ENCODE measurements around the gene APOM. TPM values are rescaled to one million over a fixed set of nuclear protein-coding genes. Genes with fewer than 3 reads are reported as not detected.

APOM gene
- total RNA-seq, 1 experiment from 2014 or later, result 3.5 TPM

DNA sequence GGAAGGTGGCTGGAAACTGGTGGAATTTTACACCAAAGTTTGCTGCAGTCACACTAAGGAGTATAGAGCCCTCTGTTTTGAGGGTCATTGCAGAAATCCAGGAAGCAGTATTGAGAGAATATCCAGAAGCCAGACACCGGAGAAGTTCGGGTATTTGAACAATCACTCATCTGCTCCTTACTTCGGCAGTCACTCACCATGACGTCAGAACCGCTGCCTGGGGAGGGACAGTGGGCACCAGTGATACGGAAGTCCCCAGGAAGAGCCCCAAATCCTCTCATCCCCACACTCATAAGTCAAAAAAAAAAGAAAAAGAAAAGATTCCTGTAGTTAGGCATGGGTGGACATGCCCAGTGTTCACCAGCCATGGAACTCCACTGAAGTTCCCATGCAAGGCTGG is 21.2 kb downstream of the APOM start:
- no peaks in the 10 kb centered on the region for H3K9me3 Mint-ChIP-seq
- ATAC-seq (no peak), DNase-seq (ENCODE audit: low spot score) (no peak)
- no peak overlapping the region for H3K27ac Mint-ChIP-seq
- TF ChIP-seq, protein P1, sequence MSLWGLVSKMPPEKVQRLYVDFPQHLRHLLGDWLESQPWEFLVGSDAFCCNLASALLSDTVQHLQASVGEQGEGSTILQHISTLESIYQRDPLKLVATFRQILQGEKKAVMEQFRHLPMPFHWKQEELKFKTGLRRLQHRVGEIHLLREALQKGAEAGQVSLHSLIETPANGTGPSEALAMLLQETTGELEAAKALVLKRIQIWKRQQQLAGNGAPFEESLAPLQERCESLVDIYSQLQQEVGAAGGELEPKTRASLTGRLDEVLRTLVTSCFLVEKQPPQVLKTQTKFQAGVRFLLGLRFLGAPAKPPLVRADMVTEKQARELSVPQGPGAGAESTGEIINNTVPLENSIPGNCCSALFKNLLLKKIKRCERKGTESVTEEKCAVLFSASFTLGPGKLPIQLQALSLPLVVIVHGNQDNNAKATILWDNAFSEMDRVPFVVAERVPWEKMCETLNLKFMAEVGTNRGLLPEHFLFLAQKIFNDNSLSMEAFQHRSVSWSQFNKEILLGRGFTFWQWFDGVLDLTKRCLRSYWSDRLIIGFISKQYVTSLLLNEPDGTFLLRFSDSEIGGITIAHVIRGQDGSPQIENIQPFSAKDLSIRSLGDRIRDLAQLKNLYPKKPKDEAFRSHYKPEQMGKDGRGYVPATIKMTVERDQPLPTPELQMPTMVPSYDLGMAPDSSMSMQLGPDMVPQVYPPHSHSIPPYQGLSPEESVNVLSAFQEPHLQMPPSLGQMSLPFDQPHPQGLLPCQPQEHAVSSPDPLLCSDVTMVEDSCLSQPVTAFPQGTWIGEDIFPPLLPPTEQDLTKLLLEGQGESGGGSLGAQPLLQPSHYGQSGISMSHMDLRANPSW (CRISPR knock-in tag; conservative IDR thresholded peaks at IDR 0.05; ENCODE audit: low read depth), result no peak
- TF ChIP-seq JUN (CRISPR knock-in tag; IDR thresholded peaks at IDR 0.05) (no peak), ZNF219 (CRISPR knock-in tag; IDR thresholded peaks at IDR 0.05; ENCODE audit: borderline replicate concordance) (no peak), FOXP1 (CRISPR knock-in tag; IDR thresholded peaks at IDR 0.05; ENCODE audit: borderline replicate concordance) (no peak), CREB1 (CRISPR knock-in tag; IDR thresholded peaks at IDR 0.05) (no peak)
- TF ChIP-seq, protein P2, sequence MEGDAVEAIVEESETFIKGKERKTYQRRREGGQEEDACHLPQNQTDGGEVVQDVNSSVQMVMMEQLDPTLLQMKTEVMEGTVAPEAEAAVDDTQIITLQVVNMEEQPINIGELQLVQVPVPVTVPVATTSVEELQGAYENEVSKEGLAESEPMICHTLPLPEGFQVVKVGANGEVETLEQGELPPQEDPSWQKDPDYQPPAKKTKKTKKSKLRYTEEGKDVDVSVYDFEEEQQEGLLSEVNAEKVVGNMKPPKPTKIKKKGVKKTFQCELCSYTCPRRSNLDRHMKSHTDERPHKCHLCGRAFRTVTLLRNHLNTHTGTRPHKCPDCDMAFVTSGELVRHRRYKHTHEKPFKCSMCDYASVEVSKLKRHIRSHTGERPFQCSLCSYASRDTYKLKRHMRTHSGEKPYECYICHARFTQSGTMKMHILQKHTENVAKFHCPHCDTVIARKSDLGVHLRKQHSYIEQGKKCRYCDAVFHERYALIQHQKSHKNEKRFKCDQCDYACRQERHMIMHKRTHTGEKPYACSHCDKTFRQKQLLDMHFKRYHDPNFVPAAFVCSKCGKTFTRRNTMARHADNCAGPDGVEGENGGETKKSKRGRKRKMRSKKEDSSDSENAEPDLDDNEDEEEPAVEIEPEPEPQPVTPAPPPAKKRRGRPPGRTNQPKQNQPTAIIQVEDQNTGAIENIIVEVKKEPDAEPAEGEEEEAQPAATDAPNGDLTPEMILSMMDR (IDR thresholded peaks at IDR 0.05), result no peak
- no peak overlapping the region for H3K4me3 Mint-ChIP-seq
- H3K36me3 Mint-ChIP-seq, result peaks cover 14% of the 10 kb centered on the region
- H3K4me1 Mint-ChIP-seq, result peaks cover 10% of the 10 kb centered on the region
- CTCF ChIA-PET, result no interaction called here
- POLR2A ChIA-PET, result no interaction called here
- peaks cover 17% of the 10 kb centered on the region for H3K27me3 Mint-ChIP-seq (ENCODE audit: low read depth)

DNA sequence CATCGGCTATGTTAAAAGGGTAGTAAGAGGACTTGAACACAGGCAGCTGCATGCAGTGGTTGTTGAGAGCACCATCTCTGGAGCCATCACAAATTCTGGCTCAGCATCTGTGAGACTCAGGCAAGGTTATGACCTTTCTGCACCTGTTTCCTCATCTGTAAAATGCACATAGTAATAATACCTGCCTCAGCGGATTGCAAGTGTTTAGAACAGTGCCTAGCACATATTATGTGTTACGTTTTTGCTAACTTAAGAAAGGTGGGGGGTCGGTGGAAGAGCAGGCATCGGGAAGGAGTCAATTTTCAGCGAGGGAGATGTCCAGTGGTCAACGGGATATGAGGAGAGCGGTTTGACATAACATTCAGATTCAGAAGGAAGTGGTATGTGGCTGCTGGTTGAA is 22.3 kb downstream of the APOM start:
- ChIA-PET POLR2A (no interaction called here), CTCF (no interaction called here)
- ATAC-seq (no peak), DNase-seq (ENCODE audit: low spot score) (no peak)
- Mint-ChIP-seq H3K27ac (no peak overlapping the region), H3K27me3 (ENCODE audit: low read depth) (peaks cover 24% of the 10 kb centered on the region), H3K4me1 (peaks cover 10% of the 10 kb centered on the region), H3K9me3 (no peaks in the 10 kb centered on the region), H3K4me3 (no peak overlapping the region), H3K36me3 (peaks cover 4% of the 10 kb centered on the region; the same call in 1 of the 2 replicates)
- TF ChIP-seq ZNF138 (CRISPR knock-in tag; conservative IDR thresholded peaks at IDR 0.05), result no peak
- TF ChIP-seq RELA (CRISPR knock-in tag; IDR thresholded peaks at IDR 0.05; ENCODE audit: borderline replicate concordance), result no peak
- TF ChIP-seq, protein P3, sequence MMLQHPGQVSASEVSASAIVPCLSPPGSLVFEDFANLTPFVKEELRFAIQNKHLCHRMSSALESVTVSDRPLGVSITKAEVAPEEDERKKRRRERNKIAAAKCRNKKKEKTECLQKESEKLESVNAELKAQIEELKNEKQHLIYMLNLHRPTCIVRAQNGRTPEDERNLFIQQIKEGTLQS (CRISPR knock-in tag; conservative IDR thresholded peaks at IDR 0.05), result no peak
- TF ChIP-seq, protein P4, sequence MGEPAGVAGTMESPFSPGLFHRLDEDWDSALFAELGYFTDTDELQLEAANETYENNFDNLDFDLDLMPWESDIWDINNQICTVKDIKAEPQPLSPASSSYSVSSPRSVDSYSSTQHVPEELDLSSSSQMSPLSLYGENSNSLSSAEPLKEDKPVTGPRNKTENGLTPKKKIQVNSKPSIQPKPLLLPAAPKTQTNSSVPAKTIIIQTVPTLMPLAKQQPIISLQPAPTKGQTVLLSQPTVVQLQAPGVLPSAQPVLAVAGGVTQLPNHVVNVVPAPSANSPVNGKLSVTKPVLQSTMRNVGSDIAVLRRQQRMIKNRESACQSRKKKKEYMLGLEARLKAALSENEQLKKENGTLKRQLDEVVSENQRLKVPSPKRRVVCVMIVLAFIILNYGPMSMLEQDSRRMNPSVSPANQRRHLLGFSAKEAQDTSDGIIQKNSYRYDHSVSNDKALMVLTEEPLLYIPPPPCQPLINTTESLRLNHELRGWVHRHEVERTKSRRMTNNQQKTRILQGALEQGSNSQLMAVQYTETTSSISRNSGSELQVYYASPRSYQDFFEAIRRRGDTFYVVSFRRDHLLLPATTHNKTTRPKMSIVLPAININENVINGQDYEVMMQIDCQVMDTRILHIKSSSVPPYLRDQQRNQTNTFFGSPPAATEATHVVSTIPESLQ (CRISPR knock-in tag; IDR thresholded peaks at IDR 0.05), result no peak
- TF ChIP-seq ZBTB21 (CRISPR knock-in tag; IDR thresholded peaks at IDR 0.05; ENCODE audit: borderline replicate concordance), result no peak
- no peak for TF ChIP-seq GTF2I (CRISPR knock-in tag; conservative IDR thresholded peaks at IDR 0.05)
- no peak for TF ChIP-seq JAZF1 (CRISPR knock-in tag; IDR thresholded peaks at IDR 0.05)
- no peak for TF ChIP-seq NFYB (CRISPR knock-in tag; conservative IDR thresholded peaks at IDR 0.05; ENCODE audit: low read depth)
- no peak for TF ChIP-seq TP53 (CRISPR knock-in tag; IDR thresholded peaks at IDR 0.05)
- TF ChIP-seq NR3C1 (CRISPR knock-in tag; conservative IDR thresholded peaks at IDR 0.05; ENCODE audit: low read depth), result no peak
